GM18873 (cell line): ENCODE results near the gene TGM6.
"Not testable (repeated sequence)": the region's sequence is repeated elsewhere in the genome, so short reads cannot be mapped to it uniquely, and the experiment has no call there.

ENCODE experiments used
- ATAC-seq: cut with Tn5 transposase; IDR thresholded peaks from one replicate; pipeline ENCODE4 v1.9.1; 2021; ENCODE audit warnings: mild to moderate bottlenecking, moderate library complexity, moderate number of reproducible peaks; ENCODE audit not compliant: unreplicated experiment, low FRiP score

The TGM6 gene

DNA sequence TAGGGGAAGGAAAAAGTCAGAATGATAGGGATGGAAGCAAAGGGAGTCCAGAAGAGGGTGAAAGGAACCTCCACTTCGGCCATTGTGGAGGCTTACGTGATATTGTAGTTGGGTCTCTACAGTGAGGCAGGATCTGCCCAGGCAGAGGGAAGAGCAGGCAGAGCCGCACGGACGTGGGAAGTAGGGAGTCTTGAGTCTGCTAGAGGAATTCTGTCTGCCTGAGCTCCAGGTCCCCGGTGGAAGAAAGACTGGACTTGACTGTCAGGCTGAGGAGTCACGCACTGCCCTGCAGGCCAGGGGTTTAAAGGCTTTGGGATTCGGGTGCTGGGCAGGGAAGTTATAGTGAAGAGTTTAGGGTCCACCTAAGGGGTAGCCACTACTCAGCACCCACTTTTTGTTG, 16.4 kb downstream of the TGM6 start:
- no peak for ATAC-seq

DNA sequence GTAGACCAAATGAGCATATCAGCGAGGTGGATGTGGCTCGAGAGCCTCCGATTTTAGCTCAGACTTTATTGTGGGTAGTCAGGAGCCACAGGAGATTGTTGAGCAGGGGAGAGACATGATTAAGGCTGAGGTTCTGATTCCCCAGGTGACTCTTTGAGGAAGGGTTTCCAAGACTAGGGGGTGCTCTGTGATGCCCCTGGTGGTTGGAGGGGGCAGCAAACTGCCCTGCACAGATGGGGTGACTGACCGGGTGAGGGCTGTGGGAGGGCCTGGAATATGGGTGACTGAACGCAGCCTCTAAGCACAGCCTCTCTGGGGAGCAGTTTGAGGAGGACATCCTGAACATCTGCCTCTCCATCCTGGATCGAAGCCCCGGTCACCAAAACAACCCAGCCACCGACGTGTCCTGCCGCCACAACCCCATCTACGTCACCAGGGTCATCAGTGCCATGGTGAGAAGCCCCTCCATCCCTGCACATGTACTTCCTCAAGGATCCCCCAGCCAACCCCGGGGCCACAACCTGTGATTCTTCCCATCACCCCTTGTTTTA, 17.0 kb downstream of the TGM6 start:
- ATAC-seq, result no peak

DNA sequence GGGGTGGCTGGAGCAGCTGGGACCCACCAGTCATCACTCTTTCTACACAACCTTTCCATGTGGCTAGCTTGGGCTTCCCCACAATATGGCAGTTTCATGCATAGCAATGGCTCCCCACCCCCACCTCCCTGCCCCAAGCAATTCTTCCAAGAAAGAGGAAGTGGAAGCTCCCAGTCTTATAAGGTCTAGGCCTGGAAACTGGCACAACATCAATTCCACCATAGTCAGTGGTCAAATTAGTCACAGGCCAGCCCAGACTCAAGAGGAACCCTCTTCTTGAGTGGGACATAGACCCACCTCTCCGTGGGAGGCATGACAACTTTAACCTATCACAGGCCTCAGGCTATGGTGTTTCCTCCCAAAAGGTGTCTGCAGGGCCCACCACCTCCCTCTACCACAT, 17.7 kb downstream of the TGM6 start:
- ATAC-seq, result no peak

DNA sequence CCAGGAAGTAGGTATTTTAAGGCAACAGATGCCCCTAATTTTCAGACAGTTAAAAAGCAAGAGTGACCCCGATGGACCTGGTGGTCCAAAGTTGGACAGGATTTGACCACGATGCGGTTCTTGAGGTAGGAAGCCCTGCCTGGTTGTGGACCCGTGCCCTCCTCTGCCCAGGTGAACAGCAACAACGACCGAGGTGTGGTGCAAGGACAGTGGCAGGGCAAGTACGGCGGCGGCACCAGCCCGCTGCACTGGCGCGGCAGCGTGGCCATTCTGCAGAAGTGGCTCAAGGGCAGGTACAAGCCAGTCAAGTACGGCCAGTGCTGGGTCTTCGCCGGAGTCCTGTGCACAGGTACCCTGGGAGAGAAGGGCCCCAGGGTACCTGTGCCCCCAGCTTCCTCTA, 18.7 kb downstream of the TGM6 start:
- ATAC-seq, result no peak

DNA sequence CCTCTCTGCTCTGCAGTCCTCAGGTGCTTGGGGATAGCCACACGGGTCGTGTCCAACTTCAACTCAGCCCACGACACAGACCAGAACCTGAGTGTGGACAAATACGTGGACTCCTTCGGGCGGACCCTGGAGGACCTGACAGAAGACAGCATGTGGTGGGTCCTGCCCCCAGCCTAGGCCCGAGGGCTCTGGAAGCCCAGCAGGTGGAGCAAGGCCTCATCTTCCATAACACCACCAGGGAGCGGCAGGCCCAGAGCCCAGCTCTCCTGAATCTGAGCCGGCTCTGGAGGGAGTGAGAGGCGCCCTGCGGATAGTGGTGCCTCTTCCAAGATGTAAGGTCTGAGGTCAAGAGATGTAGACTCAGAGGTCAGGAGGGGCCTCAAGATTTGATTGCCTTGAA, 19.6 kb downstream of the TGM6 start:
- no peak for ATAC-seq

DNA sequence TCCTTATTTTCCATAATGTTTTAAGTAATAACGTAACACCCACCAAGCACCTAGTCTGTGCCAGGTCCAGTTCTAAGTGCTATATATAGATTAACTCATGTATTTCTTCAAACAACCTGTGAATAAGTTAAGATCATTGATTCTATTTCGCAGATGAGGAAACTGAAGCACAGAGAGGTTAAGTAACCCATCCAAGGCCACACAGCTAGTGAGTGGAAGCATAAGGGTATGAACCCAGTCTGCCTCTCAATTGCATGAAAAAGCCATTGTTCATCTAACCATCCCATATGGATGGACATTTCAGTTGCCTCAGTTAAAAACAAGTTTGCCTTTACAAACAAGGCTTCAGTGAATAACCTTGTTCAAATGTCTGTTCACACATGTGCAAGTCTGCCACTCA, 20.8 kb downstream of the TGM6 start:
- ATAC-seq, result no peak

DNA sequence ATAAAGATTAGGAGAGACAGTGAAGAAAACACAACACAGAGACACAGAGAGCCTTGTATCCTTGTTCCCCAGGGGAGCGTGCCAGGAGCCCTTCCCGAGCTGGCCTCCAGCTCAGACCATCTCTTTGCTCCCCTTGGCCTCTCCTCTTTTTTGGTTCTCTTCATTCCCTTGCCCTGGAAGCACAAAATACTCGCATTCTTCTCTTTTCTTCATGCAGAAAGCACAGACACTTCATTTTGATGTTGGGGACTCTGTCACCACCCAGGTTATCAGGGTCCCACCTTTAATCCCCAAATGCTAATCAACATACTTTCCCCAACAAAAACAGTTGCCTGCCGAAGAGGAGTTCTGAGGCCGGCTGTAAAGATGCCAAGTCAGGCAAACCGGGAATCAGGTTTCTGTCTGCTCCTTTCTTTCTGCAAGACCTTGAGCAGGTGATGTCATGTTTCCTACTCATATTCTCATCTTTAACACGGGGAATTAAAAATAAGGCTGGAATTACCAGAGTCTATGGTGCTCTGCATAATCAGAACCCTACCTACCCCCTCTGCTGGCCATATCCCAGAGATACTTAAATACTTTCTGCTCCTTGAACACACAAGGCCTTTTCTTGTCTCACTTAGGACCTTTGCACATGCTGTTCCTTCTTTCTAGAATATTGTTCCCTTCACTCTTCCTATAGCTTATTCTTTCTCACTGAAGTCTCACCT, 21.7 kb downstream of the TGM6 start:
- ATAC-seq, result no peak

DNA sequence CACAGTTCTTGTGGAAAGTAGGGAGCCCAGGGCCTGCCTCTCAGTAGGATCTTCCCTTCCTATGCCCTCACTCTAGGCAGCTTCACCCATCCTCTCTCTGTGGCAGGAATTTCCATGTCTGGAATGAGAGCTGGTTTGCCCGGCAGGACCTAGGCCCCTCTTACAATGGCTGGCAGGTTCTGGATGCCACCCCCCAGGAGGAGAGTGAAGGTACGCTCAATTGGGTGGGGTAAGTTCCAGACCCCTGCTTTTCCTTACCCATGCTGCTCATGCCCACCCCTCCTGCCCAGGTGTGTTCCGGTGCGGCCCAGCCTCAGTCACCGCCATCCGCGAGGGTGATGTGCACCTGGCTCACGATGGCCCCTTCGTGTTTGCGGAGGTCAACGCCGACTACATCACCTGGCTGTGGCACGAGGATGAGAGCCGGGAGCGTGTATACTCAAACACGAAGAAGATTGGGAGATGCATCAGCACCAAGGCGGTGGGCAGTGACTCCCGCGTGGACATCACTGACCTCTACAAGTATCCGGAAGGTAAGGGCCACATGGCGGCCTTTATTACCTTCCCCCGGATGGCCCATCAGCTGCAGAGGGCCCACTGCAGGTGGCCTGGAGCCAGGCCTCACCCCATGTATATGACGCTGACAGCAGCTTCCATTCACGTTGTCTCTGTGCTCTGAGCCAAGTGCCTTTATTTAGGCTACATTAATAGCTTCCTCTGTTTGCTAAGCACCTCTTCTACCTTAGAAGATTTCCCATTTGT, 22.8 kb downstream of the TGM6 start:
- ATAC-seq, result no peak

DNA sequence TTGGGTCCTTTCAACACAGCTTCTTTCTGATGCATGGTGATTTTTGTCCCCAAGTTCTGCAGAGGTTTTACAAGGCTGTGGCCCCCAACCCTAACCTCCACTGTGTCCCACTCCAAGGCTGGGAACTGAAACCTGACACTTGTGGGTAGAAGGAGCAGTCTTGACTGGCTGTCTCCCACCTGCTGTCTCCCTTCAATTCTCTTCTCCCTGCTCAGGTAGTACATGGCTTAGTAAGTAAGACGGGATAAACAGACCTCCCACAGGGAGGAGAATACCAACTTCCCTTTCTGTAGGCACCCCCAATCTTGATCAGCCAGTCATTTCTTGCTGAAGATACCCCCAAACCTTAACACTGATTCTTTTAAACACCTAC, 25.0 kb downstream of the TGM6 start:
- ATAC-seq, result no peak

DNA sequence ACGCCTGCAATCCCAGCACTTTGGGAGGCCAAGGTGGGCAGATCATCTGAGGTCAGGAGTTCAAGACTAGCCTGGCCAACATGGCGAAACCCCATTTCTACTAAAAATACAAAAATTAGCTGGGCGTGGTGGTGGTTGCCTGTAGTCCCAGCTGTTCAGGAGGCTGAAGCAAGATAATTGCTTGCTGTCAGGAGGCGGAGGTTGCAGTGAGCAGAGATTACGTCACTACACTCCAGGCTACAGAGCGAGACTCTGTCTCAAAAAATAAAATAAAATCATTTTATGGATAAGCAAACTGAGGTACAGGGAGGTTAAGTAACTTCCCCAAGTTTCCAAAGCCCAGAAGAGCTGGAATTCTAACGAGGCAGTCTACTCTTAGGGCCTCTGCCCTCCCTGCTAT, 26.7 kb downstream of the TGM6 start:
- not testable (repeated sequence) for ATAC-seq

DNA sequence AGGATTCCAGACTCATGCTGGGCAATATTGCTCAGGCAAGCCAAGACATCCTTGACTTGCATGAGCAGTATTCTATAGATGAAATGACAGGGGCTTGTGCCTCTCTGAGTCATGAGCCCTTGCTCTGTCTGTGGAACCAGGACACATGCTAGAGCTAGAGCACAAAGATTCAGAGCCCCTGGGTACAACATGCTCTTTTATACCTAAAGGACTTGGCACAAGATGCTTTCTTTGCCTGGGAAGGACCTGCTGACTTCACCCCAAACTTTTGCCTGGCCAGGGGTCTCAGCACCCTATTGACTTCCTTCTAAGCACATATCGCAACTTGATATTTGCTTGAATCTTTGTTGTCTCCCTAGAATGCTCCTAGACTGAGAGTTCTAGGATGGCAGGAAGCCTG, 27.4 kb downstream of the TGM6 start:
- ATAC-seq, result no peak

DNA sequence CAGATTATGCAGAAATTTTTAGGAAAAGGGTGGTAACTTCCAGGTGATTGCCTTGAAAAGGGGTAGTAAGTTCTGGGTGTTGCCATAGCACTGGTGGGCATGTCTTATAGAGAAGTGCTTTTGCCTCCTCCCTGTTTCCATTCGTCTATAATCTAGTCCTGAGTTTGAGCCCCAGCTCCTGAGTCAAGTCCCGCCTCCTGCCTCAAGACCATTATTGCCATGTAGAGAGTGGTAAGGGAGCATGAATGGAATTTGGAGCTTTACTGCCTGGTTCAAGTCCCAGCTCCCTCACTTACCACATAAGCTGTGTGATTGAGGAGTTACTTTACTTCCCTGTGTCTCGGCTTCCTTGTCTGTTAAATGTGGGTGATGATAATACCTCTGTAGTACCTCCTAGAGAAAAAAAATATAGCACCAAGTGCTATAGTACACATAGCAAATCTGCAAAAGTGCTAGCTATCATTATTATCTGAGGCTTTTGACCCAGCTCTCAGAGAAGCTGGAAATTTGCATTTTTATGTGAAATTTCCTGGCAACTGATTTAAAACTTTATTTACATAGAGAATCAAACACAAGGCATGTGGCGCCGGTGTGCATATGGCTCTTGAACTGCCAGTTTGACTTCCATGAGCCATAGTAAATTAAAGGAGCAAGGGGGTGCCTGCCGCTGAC, 36.0 kb downstream of the TGM6 start:
- no peak for ATAC-seq

DNA sequence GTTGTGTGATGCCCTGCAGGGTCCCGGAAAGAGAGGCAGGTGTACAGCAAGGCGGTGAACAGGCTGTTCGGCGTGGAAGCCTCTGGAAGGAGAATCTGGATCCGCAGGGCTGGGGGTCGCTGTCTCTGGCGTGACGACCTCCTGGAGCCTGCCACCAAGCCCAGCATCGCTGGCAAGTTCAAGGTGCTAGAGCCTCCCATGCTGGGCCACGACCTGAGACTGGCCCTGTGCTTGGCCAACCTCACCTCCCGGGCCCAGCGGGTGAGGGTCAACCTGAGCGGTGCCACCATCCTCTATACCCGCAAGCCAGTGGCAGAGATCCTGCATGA, 36.5 kb downstream of the TGM6 start:
- no peak for ATAC-seq

DNA sequence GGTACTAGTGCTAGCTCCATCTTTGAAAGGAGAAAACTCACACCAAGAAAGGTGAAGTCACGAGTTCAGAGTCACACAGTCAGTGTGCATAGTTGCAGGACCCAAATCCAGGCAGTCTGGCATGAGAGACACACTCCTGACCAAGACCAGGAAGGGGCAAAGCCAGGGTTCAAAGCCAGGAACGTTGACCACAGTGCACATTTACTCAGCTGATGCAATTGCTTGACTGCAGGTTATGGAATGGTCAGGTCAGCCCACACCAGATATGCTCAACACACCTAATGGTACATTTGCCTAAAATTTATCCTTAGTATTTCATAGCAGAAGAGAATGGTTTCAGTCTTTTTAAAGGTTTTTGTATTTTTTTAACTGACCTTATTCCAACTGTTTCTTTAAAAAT, 37.7 kb downstream of the TGM6 start:
- no peak for ATAC-seq

DNA sequence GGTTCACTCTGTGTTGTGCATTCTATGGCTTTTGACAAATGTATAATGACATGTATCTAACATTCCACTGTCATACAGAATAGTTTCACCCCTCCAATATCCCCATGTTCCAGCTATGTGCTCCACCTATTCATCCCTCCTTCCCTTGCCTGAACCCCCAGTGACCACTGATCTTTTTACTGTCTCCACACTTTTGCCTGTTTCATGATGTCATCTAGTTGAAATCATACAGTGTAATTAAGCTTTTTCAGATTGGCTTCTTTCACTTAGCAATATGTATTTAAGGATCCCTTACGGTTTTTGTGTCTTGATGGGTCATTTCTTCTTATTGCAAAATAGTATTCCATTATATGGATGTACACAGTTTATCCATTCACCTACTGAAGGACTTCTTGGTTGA, 39.8 kb downstream of the TGM6 start:
- no peak for ATAC-seq

DNA sequence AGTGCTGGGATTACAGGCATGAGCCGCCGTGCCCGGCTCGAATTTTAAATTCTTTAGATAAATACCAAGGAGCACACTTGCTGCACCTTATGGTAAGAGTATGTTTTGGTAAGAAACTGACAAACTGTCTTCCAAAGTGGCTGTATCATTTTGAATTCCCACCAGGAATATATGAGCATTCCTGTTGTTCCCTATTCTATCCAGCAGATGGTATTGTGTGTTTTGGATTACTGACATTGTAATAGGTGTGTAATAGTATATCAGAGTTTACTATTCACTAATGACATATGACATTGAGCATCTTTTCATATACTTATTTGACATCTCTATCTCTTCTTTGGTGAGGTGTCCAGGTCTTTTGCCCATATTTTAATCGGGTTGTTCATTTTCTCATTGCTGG, 40.5 kb downstream of the TGM6 start:
- ATAC-seq, result no peak

DNA sequence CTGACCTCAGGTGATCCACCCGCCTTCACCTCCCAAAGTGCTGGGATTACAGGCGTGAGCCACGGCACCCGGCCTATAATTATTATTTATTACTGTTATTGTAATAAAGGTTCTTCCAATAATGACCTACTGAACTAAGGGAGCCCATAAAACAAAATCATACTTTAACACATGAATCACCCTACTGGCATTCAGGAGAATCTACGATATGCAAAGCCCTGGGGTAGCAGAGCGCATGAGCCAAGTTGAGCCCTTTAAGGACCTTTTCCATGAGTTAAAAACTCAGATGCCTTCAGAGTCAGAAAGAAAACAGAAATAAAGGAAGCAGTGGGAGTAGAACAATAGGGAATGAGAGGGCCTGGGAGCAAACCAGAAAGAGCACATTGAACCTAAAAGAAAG, 48.4 kb downstream of the TGM6 start:
- no peak for ATAC-seq

DNA sequence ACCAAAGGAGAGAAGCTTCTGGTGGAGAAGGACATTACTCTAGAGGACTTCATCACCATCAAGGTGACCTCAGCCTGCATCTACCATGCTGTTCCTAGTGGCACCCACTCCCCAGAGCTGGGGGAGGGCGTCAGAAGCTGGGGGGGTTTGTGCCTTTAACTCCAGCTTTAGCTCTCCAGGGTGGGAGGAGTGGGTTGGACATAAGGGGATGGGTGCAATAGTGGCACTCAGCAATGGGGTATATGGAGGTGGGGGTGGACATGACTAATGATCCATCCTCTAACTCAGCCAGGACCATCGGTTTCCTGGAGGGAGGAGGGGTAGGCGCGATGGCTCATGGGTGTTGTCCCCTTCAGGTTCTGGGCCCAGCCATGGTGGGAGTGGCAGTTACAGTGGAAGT, 49.8 kb downstream of the TGM6 start:
- no peak for ATAC-seq

DNA sequence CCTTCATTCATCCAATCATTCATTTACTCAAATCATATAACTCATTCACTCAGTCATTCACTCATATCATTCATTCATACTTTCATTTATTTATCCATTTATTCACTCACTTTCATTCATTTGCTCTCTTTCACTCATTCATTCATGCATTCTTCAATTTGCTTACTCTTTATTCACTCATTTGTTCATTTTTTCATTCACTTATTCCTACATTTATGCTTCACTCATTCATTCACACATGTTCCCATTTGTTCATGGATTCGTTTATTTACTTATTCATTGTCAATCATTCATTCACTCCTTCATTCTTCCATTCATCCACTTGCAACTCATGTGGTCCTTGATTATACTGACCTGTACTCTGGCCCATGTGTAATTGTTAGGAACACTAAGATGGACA, 50.5 kb downstream of the TGM6 start:
- ATAC-seq, result no peak

DNA sequence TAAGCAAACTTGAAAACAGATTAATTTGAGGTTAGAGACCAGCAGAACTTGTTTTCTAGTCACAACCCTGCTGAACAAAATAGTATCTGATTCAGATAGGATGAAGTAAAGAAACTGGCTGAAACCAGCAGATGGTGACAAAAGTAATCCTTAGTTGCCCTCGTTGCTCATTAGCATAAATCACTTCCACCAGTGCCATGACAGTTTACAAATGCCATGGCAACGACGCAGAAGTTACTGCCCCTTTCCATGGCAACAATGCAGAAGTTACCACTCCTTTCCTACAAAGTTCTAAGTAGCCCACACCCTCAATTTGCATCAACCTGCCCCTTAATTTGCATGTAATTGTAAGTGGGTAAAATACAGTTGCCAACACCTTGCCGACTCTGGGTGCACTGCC, 66.1 kb downstream of the TGM6 start:
- ATAC-seq, result no peak

DNA sequence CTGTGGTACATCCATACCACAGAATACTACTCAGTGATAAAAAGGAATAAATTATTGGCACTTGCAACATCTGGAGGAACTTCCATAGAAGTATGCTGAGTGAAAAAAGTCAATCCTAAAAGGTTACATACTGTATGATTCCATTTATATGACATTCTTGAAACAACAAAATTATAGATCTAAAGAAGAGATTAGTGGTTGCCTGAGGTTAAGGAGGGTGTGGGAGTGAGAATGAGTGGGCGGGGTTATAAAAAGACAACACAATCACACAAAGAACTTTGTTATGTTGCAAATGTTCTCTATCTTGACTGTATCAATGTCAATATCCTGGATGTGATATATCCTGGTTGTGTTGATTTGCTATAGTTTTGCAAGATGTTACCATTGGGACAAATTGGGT, 68.7 kb downstream of the TGM6 start:
- no peak for ATAC-seq

DNA sequence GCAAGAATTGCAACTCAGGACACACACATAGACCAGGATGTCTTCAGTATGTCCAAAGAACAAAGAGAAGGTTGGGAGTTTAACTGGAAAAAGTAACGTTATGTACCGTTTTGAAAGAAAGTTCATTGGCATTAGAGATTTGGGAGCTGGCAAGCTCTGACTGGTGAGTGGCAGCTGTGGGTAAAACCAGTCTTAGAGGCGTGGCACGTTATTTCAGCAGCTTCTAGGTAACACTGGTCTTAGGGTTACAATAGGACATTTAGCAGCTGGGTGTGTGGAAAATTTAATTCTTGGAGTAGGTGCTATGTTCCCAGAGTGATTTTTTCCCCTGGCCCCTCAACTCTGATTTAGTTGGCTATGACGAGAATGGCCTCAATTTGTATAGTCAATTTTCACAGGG, 70.7 kb downstream of the TGM6 start:
- no peak for ATAC-seq
